Neural cell (in vitro differentiated cells): ENCODE measurements around the gene YPEL4.
"Not testable (repeated sequence)": the region's sequence is repeated elsewhere in the genome, so short reads cannot be mapped to it uniquely, and the experiment has no call there.

Source experiments
- EP300 ChIP-seq: fragments of 450-650 bp; conservative IDR thresholded peaks from 2 replicates; pipeline ENCODE4 v1.6.1; 2014; ENCODE audit warnings: antibody characterized with exemption, mild to moderate bottlenecking, moderate library complexity; ENCODE audit not compliant: poor library complexity, severe bottlenecking
- EZH2 ChIP-seq: fragments of 200-600, 300-800 bp; shearing (Covaris generic), sonication (generic); IDR thresholded peaks from 2 replicates; pipeline ENCODE4 v1.6.1; 2014; ENCODE audit warnings: antibody characterized with exemption, low read length, borderline replicate concordance, mild to moderate bottlenecking; ENCODE audit not compliant: insufficient read depth, poor library complexity, severe bottlenecking
- MXI1 ChIP-seq: fragments of 450-650 bp; conservative IDR thresholded peaks from 2 replicates; pipeline ENCODE4 v1.6.1; 2014; ENCODE audit warnings: antibody characterized with exemption, mild to moderate bottlenecking; ENCODE audit not compliant: poor library complexity, severe bottlenecking
- POLR2AphosphoS5 ChIP-seq: IDR thresholded peaks from 2 replicates; pipeline ENCODE4 v1.6.1; 2012
- RAD21 ChIP-seq: fragments of 450-650 bp; conservative IDR thresholded peaks from 2 replicates; pipeline ENCODE4 v1.6.1; 2014; ENCODE audit warnings: antibody characterized with exemption, mild to moderate bottlenecking, moderate library complexity
- TAF1 ChIP-seq: IDR thresholded peaks from 2 replicates; pipeline ENCODE4 v1.6.1; 2012; ENCODE audit warnings: low read depth
- TF ChIP-seq, protein P1 (sequence below): fragments of 450-650 bp; IDR thresholded peaks from 2 replicates; pipeline ENCODE4 v1.5.1; 2014; ENCODE audit warnings: antibody characterized with exemption, mild to moderate bottlenecking, moderate library complexity; ENCODE audit not compliant: poor library complexity, severe bottlenecking
- TF ChIP-seq, protein P2 (sequence below): IDR thresholded peaks from 2 replicates; pipeline ENCODE4 v1.6.1; 2012; ENCODE audit warnings: borderline replicate concordance

DNA sequence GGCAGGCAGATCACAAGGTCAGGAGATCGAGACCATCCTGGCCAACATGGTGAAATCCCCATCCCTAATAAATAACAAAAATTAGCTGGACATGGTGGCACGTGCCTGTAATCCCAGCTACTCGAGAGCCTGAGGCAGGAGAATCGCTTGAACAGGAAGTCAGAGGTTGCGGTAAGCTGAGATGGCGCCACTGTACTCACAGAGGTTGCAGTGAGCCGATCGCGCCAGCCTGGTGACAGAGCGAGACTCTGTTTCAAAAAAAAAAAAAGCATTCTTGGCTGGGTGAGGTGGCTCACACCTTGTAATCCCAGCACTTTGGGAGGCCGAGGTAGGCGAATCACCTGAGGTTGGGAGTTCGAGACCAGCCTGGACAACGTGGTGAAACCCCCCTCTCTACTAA is 2.5 kb upstream of the YPEL4 start:
- TF ChIP-seq, protein P1, sequence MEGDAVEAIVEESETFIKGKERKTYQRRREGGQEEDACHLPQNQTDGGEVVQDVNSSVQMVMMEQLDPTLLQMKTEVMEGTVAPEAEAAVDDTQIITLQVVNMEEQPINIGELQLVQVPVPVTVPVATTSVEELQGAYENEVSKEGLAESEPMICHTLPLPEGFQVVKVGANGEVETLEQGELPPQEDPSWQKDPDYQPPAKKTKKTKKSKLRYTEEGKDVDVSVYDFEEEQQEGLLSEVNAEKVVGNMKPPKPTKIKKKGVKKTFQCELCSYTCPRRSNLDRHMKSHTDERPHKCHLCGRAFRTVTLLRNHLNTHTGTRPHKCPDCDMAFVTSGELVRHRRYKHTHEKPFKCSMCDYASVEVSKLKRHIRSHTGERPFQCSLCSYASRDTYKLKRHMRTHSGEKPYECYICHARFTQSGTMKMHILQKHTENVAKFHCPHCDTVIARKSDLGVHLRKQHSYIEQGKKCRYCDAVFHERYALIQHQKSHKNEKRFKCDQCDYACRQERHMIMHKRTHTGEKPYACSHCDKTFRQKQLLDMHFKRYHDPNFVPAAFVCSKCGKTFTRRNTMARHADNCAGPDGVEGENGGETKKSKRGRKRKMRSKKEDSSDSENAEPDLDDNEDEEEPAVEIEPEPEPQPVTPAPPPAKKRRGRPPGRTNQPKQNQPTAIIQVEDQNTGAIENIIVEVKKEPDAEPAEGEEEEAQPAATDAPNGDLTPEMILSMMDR, result not testable (repeated sequence)
- TF ChIP-seq EZH2, POLR2AphosphoS5, RAD21, MXI1, EP300, TAF1: not testable (repeated sequence)
- TF ChIP-seq, protein P2, sequence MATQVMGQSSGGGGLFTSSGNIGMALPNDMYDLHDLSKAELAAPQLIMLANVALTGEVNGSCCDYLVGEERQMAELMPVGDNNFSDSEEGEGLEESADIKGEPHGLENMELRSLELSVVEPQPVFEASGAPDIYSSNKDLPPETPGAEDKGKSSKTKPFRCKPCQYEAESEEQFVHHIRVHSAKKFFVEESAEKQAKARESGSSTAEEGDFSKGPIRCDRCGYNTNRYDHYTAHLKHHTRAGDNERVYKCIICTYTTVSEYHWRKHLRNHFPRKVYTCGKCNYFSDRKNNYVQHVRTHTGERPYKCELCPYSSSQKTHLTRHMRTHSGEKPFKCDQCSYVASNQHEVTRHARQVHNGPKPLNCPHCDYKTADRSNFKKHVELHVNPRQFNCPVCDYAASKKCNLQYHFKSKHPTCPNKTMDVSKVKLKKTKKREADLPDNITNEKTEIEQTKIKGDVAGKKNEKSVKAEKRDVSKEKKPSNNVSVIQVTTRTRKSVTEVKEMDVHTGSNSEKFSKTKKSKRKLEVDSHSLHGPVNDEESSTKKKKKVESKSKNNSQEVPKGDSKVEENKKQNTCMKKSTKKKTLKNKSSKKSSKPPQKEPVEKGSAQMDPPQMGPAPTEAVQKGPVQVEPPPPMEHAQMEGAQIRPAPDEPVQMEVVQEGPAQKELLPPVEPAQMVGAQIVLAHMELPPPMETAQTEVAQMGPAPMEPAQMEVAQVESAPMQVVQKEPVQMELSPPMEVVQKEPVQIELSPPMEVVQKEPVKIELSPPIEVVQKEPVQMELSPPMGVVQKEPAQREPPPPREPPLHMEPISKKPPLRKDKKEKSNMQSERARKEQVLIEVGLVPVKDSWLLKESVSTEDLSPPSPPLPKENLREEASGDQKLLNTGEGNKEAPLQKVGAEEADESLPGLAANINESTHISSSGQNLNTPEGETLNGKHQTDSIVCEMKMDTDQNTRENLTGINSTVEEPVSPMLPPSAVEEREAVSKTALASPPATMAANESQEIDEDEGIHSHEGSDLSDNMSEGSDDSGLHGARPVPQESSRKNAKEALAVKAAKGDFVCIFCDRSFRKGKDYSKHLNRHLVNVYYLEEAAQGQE, result not testable (repeated sequence)
